CD4-positive, alpha-beta T cell treated with Interleukin-2 at 100 ng/mL for 4 hours (primary cell): Measurements from ENCODE around the gene NOC4L.
A peak's percentile ranks its signal among the peaks of the same experiment; 100 is the strongest.
"Not testable (repeated sequence)": the region's sequence is repeated elsewhere in the genome, so short reads cannot be mapped to it uniquely, and the experiment has no call there.

Experiments
- DNase-seq: peaks from one replicate; pipeline ENCODE4 v3.0.0-alpha.2; 2020; ENCODE audit warnings: low spot score

Gene NOC4L

DNA sequence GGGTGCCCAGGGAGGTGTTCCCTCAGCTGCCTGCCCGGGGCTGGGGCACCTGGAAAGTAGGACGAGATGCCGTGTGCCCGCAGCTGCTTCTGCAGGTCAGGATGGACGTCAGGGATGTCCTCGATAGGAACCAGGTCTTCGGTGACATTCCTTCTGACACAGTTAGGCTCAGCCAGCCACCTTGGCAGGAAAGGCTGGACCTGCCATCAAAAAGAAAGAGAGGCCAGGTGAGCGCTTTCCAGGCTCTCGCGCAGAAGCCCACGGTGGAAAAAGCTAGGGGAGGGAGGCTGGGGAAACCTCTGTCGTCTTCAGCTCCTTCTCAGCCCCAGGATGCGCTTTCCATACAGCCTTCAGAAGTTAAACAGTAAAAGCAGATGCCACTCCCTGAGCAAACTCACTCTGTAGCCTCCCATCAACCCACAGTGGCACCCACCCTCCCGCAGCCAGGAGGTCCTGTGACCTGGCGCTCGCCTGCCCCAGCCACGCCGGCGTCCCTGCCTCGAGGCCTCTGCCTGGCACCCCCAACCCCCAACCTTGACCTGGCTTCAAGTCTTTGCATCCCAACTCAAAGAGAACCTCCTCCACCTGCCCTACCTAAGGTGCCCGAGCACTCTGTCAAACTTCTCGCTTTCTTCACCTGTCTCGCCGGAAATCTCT lies 1.4 kb upstream of the NOC4L start:
- no peak for DNase-seq

GRCh38 chr12:132143336-132144071 lies 753 bp upstream of the NOC4L start:
- DNase-seq = peak; percentile 12

GRCh38 chr12:132144810-132145168 lies 532 bp downstream of the NOC4L start:
- DNase-seq = no peak

DNA sequence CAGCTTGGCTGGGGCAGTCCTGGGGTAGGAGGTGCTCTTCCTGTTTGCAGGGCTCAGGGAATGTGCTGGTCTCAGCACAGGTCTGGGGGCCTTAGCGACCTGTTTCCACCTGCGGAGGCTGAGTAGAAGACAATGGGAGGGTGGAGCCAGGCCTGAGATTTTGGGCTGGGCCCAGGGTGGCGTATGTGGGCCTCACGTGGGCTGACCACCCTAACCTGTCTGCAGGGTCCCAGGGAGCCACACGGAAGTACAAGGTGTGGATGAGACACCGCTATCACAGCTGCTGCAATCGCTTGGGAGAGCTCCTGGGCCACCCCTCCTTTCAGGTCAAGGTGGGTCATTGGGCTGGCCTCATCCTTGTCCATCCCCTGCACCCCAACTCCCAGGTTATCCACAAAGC lies 1.1 kb downstream of the NOC4L start:
- DNase-seq = no peak

GRCh38 chr12:132146098-132146497 lies 1.8 kb downstream of the NOC4L start:
- DNase-seq = no peak

GRCh38 chr12:132146772-132147422 lies 2.6 kb downstream of the NOC4L start:
- DNase-seq = no peak

- DNase-seq = no peak
Measured at GRCh38 chr12:132147423-132148367, 3.4 kb downstream of the NOC4L start.

GRCh38 chr12:132148368-132149045 lies 4.2 kb downstream of the NOC4L start:
- no peak for DNase-seq

DNA sequence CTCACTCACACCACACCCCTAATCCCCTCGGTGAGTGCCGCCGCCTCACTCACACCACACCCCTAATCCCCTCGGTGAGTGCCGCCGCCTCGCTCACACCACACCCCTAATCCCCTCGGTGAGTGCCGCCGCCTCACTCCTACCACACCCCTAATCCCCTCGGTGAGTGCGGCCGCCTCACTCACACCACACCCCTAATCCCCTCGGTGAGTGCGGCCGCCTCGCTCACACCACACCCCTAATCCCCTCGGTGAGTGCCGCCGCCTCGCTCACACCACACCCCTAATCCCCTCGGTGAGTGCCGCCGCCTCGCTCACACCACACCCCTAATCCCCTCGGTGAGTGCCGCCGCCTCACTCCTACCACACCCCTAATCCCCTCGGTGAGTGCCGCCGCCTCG lies 5.3 kb downstream of the NOC4L start:
- DNase-seq = not testable (repeated sequence)

DNA sequence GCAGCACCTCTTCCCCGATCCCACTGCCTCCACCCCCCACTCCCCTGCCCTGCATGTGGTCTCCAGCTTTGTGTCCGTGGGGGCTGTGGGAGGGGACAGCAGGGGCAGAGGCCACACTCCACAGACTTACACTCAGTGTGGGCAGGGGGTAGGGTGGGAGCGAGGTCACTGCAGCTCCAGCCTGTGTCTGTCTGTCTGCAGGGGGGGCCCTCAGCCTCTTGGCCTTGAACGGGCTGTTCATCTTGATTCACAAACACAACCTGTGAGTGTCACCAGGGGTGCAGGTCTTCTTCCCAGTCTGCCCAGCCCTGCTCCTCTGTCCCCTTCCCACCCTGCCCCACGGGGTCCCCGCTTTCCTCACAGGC lies 6.5 kb downstream of the NOC4L start:
- no peak for DNase-seq

DNA sequence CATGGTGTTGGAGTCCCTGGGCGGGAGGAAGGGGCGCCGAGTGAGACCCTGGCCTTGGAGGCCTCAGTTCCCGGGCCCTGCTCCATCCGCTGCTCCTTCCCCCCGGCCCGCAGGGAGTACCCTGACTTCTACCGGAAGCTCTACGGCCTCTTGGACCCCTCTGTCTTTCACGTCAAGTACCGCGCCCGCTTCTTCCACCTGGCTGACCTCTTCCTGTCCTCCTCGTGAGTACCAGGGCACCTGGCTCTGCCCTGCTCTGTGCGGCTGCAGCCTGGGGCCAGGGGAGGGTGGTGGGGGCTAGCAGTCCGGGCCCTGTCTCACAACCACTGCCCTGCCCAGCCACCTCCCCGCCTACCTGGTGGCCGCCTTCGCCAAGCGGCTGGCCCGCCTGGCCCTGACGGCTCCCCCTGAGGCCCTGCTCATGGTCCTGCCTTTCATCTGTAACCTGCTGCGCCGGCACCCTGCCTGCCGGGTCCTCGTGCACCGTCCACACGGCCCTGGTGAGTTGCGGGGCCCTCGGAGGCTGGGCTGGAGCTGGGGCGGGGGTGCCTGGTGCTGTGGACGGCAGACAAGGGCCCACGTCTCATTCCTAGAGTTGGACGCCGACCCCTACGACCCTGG lies 7.0 kb downstream of the NOC4L start:
- DNase-seq = no peak

DNA sequence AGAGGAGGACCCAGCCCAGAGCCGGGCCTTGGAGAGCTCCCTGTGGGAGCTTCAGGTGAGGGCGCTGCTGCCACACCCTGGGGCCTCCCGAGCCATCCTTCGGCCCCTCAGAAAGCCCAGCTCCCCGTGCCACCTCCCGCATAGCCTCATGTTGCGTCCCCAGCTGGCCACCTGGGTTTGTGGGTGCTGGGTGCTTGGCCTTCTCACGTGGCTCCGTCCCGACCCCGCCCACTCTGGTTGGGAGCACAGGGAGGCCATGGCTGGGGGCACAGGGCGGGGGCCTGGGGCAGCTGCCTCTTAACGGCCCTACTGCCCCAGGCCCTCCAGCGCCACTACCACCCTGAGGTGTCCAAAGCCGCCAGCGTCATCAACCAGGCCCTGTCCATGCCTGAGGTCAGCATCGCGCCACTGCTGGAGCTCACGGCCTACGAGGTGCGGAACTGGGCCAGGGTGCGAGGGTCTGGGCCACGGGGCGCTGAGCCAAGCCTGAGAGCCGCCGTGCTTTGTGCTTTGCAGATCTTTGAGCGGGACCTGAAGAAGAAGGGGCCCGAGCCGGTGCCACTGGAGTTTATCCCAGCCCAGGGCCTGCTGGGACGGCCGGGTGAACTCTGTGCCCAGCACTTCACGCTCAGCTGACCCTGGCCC lies 7.6 kb downstream of the NOC4L start:
- DNase-seq = no peak

GRCh38 chr12:132152411-132152821 lies 8.2 kb downstream of the NOC4L start:
- no peak for DNase-seq

- no peak for DNase-seq
Measured at GRCh38 chr12:132152953-132153352, 8.7 kb downstream of the NOC4L start.

- peak; percentile 67 for DNase-seq
Measured at GRCh38 chr12:132153501-132154340, 9.5 kb downstream of the NOC4L start.

DNA sequence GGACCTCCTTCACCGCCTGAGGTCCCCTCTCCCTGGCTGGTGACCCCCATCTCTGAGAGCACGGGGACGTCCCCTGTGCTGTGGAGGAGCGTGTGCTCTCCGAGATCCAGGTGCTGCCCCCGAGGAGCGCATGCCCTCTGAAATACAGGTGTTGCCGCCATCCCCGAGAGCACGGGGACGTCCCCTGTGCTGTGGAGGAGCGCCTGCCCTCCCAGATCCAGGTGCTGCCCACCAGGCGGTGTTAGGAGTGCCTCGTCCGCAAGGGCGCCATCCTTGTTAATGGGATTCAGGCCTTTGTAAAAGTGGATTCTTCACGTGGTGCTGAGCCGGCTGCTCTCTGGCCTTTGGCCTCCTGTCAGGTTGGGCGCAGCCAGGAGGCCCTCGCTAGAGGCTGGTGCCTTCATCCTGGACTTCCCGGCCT lies 10.1 kb downstream of the NOC4L start:
- no peak for DNase-seq

- DNase-seq = no peak
Measured at GRCh38 chr12:132154941-132155770, 10.9 kb downstream of the NOC4L start.

DNA sequence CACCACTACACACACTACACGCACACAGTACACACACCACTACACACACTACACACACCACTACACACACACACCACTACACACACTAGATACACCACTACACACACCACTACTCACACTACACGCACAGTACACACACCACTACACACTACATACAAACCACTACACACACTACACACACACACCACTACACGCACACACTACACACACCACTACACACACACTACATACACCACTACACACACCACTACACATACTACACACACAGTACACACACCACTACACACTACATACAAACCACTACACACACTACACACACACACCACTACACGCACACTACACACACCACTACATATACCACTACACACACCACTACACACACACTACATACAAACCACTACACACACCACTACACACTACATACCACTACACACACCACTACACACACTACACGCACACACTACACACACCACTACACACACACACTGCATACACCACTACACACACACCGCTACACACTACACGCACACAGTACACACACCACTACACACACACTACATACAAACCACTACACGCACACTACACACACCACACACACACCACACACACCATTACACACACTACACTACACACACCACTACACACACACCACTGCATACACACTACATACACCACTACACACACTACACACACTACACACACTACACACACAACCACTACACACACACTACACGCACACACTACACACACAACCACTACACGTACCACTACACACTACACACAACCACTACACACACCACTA lies 11.7 kb downstream of the NOC4L start:
- no peak for DNase-seq
